Measurements from ENCODE around the gene RPA1. TPM values are rescaled to one million over a fixed set of nuclear protein-coding genes. Genes with fewer than 3 reads are reported as not detected.

The RPA1 gene
- total and polyA plus RNA-seq, 2 donors: 33.0 to 33.9 TPM

GRCh38 chr17:1945621-1946020 is 115.8 kb downstream of the RPA1 start:
- DNase-seq (ENCODE audit: low read depth in 6 of 9, low spot score in 9 of 9): no peak
- 98% methylated on average over 12 of the region's 12 CpGs for whole genome bisulfite sequencing
- H3K4me3 ChIP-seq (ENCODE audit: low read length in 2 of 2): no peak overlapping the region
- H3K9me3 ChIP-seq (ENCODE audit: control insufficient read depth in 2 of 2, insufficient read depth in 1 of 2, low read length in 1 of 2): no peaks in the 10 kb centered on the region
- H3K36me3 ChIP-seq (ENCODE audit: control insufficient read depth in 2 of 2, insufficient read depth in 2 of 2, low read length in 1 of 2): no peaks in the 10 kb centered on the region
- H3K4me1 ChIP-seq (ENCODE audit: control insufficient read depth in 2 of 2, insufficient read depth in 2 of 2, low read length in 2 of 2): no peaks in the 10 kb centered on the region
- no peak overlapping the region for H3K27ac ChIP-seq (ENCODE audit: low read depth in 1 of 2, low read length in 1 of 2)
- no peaks in the 10 kb centered on the region for H3K27me3 ChIP-seq (ENCODE audit: control insufficient read depth in 2 of 2, insufficient read depth in 1 of 2, low read length in 1 of 2)

DNA sequence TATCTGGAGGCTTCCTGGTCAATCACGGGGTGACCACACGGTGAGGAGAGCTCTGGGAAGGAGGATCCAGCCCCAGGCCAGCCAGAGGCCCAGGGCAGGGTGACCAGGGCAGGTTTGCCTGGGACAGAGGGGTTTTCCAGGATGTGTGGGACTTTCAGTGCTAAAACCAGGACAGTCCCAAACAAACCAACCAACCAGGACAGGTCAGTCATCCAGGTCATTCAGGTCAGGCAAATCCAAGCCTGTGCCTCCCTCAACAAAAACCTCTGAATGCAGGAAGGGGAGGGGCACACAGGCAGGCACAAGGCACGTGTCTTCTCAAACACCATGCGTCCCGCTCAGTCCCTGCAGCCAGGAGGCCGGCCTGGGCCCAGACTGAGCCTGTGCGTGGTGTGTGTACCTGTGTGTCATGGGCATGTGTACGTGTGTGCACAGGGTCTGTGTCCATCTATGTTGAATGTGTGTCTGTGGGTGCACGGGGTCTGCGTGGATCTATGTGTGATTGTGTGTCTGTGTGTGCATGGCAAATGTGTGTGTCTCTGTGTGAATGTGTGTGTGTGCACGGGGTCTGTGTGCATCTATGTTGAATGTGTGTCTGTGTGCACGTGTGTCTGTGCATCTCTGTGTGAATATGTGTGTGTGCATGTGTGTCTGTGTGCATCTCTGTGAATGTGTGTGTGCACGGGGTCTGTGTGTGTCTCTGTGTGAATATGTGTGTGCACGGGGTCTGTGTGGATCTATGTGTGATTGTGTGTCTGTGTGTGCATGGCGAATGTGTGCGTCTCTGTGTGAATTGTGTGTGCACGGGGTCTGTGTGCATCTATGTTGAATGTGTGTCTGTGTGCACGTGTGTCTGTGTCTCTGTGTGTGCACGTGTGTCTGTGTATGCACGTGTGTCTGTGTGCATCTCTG is 116.5 kb downstream of the RPA1 start:
- WGBS: 95% methylated on average over 20 of the region's 20 CpGs
- Histone ChIP-seq H3K27ac (ENCODE audit: low read depth in 1 of 2, low read length in 1 of 2) (no peak overlapping the region), H3K36me3 (ENCODE audit: control insufficient read depth in 2 of 2, insufficient read depth in 2 of 2, low read length in 1 of 2) (no peaks in the 10 kb centered on the region), H3K27me3 (ENCODE audit: control insufficient read depth in 2 of 2, insufficient read depth in 1 of 2, low read length in 1 of 2) (no peaks in the 10 kb centered on the region), H3K4me1 (ENCODE audit: control insufficient read depth in 2 of 2, insufficient read depth in 2 of 2, low read length in 2 of 2) (no peaks in the 10 kb centered on the region), H3K9me3 (ENCODE audit: control insufficient read depth in 2 of 2, insufficient read depth in 1 of 2, low read length in 1 of 2) (no peaks in the 10 kb centered on the region), H3K4me3 (ENCODE audit: low read length in 2 of 2) (no peak overlapping the region)
- no peak for DNase-seq (ENCODE audit: low read depth in 6 of 9, low spot score in 9 of 9)

DNA sequence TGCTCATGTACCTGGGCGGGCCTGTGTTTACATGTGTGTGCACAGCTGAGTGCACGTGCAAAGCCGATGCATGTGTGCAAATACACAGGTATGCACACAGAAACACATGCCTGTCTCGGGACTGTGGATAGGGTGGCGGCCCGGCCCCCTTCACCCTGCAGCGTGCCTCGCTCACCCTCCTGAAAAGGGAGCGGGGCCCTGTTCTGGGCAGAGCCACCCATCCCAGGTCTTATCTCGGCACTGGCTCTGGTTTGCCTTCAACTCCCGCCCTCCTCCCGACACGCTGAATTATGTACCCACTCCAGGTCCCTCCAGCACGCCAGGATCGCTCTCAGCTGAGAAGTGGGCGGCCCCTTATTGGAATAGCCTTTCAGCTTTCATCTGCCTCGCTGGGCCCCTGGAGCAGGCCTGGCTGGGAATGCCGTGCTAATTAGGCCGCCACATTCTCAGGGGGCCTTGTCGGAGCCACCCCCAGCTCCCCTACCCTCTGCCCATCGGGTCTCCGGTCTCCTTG is 117.5 kb downstream of the RPA1 start:
- H3K27ac ChIP-seq (ENCODE audit: low read depth in 1 of 2, low read length in 1 of 2): no peak overlapping the region
- H3K4me3 ChIP-seq (ENCODE audit: low read length in 2 of 2): no peak overlapping the region
- no peaks in the 10 kb centered on the region for H3K4me1 ChIP-seq (ENCODE audit: control insufficient read depth in 2 of 2, insufficient read depth in 2 of 2, low read length in 2 of 2)
- H3K27me3 ChIP-seq (ENCODE audit: control insufficient read depth in 2 of 2, insufficient read depth in 1 of 2, low read length in 1 of 2): no peaks in the 10 kb centered on the region
- no peaks in the 10 kb centered on the region for H3K9me3 ChIP-seq (ENCODE audit: control insufficient read depth in 2 of 2, insufficient read depth in 1 of 2, low read length in 1 of 2)
- no peak for DNase-seq (ENCODE audit: low read depth in 6 of 9, low spot score in 9 of 9)
- H3K36me3 ChIP-seq (ENCODE audit: control insufficient read depth in 2 of 2, insufficient read depth in 2 of 2, low read length in 1 of 2): no peaks in the 10 kb centered on the region
- 95% methylated on average over 22 of the region's 22 CpGs for WGBS

DNA sequence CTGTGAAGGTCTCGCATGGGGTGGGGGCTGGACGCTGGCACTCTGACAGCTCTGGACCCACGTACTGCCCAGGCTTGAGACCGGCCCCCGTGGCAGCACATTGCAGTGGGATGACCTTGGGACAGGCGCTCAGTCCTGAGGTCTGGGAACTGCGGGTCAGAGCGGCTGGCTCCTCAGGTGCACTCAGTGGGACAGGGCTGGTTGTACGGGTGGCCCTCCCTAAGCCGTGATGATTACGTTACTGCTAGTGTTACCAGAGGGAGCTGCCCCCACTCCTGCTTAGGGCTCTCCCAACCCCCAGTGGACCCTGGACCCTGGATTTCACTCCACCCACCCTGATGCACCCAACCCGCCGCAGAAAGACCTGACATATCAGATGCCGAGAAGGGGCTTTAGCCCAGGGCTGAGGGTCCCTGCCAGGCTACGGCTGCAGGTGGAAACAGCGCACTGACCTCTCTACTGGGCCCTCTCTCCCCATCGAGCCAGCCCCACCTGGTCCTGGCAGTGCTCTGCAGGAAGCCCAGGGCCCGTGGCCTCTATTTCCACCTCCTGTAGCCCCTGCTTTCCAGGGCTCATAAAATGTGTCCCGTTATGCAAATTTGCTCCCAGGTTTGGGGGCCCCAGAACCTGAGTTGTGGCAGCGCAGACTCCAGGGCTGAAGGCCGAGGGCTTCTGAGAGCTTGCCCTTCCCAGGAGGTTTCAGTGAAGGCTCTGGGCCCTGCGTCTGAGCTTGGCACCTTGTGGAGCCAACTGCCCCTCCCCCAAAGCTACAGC is 118.1 kb downstream of the RPA1 start:
- Histone ChIP-seq H3K27ac (ENCODE audit: low read depth in 1 of 2, low read length in 1 of 2) (no peak overlapping the region), H3K9me3 (ENCODE audit: control insufficient read depth in 2 of 2, insufficient read depth in 1 of 2, low read length in 1 of 2) (no peaks in the 10 kb centered on the region), H3K36me3 (ENCODE audit: control insufficient read depth in 2 of 2, insufficient read depth in 2 of 2, low read length in 1 of 2) (no peaks in the 10 kb centered on the region), H3K4me1 (ENCODE audit: control insufficient read depth in 2 of 2, insufficient read depth in 2 of 2, low read length in 2 of 2) (no peaks in the 10 kb centered on the region), H3K27me3 (ENCODE audit: control insufficient read depth in 2 of 2, insufficient read depth in 1 of 2, low read length in 1 of 2) (no peaks in the 10 kb centered on the region), H3K4me3 (ENCODE audit: low read length in 2 of 2) (no peak overlapping the region)
- no peak for DNase-seq (ENCODE audit: low read depth in 6 of 9, low spot score in 9 of 9)
- WGBS: 97% methylated on average over 22 of the region's 22 CpGs

DNA sequence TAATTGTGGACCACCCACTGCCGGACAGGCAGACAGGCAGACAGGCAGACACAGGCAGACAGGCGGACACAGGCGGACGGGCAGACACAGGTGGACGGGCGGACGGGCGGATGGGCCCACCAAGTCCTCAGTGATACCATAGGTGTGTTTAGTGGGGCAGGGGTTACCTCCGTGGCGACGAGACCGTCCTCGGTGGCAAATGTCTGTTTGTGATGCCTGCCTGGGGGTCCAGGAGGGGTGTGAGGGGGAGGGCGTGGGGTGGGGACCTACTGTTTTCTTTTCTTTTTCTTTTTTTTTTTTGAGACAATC is 118.7 kb downstream of the RPA1 start:
- H3K36me3 ChIP-seq (ENCODE audit: control insufficient read depth in 2 of 2, insufficient read depth in 2 of 2, low read length in 1 of 2): no peaks in the 10 kb centered on the region
- H3K27ac ChIP-seq (ENCODE audit: low read depth in 1 of 2, low read length in 1 of 2): no peak overlapping the region
- no peak for DNase-seq (ENCODE audit: low read depth in 6 of 9, low spot score in 9 of 9)
- H3K27me3 ChIP-seq (ENCODE audit: control insufficient read depth in 2 of 2, insufficient read depth in 1 of 2, low read length in 1 of 2): no peaks in the 10 kb centered on the region
- no peaks in the 10 kb centered on the region for H3K9me3 ChIP-seq (ENCODE audit: control insufficient read depth in 2 of 2, insufficient read depth in 1 of 2, low read length in 1 of 2)
- no peak overlapping the region for H3K4me3 ChIP-seq (ENCODE audit: low read length in 2 of 2)
- WGBS: 97% methylated on average over 14 of the region's 14 CpGs
- no peaks in the 10 kb centered on the region for H3K4me1 ChIP-seq (ENCODE audit: control insufficient read depth in 2 of 2, insufficient read depth in 2 of 2, low read length in 2 of 2)

Other genes with a start within 250 kb of the RPA1 start
- 10.5 TPM for gene SLC43A2, start 201.2 kb upstream of the RPA1 start, total RNA-seq
- gene SLC43A2, start 201.2 kb upstream of the RPA1 start, polyA plus RNA-seq: 13.9 TPM
- 4.2 TPM for gene SCARF1, start 184.3 kb upstream of the RPA1 start, total RNA-seq
- 5.8 TPM for gene SCARF1, start 184.3 kb upstream of the RPA1 start, polyA plus RNA-seq
- gene RILP, start 180.1 kb upstream of the RPA1 start, total RNA-seq: 5.4 TPM
- gene RILP, start 180.1 kb upstream of the RPA1 start, polyA plus RNA-seq: 11.7 TPM
- 106 TPM for gene PRPF8, start 145.1 kb upstream of the RPA1 start, total RNA-seq
- gene PRPF8, start 145.1 kb upstream of the RPA1 start, polyA plus RNA-seq: 86.2 TPM
- 0.24 TPM for gene TLCD2, start 119.6 kb upstream of the RPA1 start, total RNA-seq
- gene TLCD2, start 119.6 kb upstream of the RPA1 start, polyA plus RNA-seq: 1.5 TPM
- gene WDR81, start 105.3 kb upstream of the RPA1 start, total RNA-seq: 12.0 TPM
- gene WDR81, start 105.3 kb upstream of the RPA1 start, polyA plus RNA-seq: 27.0 TPM
- gene SERPINF2, start 87.1 kb upstream of the RPA1 start, total RNA-seq: 4.3 TPM
- 31.0 TPM for gene SERPINF2, start 87.1 kb upstream of the RPA1 start, polyA plus RNA-seq
- gene SERPINF1, start 67.9 kb upstream of the RPA1 start, total RNA-seq: 188 TPM
- gene SERPINF1, start 67.9 kb upstream of the RPA1 start, polyA plus RNA-seq: 445 TPM
- gene SMYD4, start 103 bp upstream of the RPA1 start, total RNA-seq: 7.0 TPM
- 8.1 TPM for gene SMYD4, start 103 bp upstream of the RPA1 start, polyA plus RNA-seq
- gene RTN4RL1, start 195.3 kb downstream of the RPA1 start, total RNA-seq: 0.52 TPM
- 0.68 TPM for gene RTN4RL1, start 195.3 kb downstream of the RPA1 start, polyA plus RNA-seq
- gene DPH1, start 200.1 kb downstream of the RPA1 start, total RNA-seq: 16.5 TPM
- 26.4 TPM for gene DPH1, start 200.1 kb downstream of the RPA1 start, polyA plus RNA-seq
- gene OVCA2, start 212.0 kb downstream of the RPA1 start, total RNA-seq: 39.8 TPM
- gene OVCA2, start 212.0 kb downstream of the RPA1 start, polyA plus RNA-seq: 81.8 TPM
- 11.8 TPM for gene HIC1, start 225.1 kb downstream of the RPA1 start, total RNA-seq
- gene HIC1, start 225.1 kb downstream of the RPA1 start, polyA plus RNA-seq: 4.2 TPM

All from thymus (tissue), 11 donors.